ENCODE measurements around the gene FKBP9.
"Not testable (repeated sequence)": the region's sequence is repeated elsewhere in the genome, so short reads cannot be mapped to it uniquely, and the experiment has no call there.

Gene FKBP9, protein sequence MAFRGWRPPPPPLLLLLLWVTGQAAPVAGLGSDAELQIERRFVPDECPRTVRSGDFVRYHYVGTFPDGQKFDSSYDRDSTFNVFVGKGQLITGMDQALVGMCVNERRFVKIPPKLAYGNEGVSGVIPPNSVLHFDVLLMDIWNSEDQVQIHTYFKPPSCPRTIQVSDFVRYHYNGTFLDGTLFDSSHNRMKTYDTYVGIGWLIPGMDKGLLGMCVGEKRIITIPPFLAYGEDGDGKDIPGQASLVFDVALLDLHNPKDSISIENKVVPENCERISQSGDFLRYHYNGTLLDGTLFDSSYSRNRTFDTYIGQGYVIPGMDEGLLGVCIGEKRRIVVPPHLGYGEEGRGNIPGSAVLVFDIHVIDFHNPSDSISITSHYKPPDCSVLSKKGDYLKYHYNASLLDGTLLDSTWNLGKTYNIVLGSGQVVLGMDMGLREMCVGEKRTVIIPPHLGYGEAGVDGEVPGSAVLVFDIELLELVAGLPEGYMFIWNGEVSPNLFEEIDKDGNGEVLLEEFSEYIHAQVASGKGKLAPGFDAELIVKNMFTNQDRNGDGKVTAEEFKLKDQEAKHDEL

DNA sequence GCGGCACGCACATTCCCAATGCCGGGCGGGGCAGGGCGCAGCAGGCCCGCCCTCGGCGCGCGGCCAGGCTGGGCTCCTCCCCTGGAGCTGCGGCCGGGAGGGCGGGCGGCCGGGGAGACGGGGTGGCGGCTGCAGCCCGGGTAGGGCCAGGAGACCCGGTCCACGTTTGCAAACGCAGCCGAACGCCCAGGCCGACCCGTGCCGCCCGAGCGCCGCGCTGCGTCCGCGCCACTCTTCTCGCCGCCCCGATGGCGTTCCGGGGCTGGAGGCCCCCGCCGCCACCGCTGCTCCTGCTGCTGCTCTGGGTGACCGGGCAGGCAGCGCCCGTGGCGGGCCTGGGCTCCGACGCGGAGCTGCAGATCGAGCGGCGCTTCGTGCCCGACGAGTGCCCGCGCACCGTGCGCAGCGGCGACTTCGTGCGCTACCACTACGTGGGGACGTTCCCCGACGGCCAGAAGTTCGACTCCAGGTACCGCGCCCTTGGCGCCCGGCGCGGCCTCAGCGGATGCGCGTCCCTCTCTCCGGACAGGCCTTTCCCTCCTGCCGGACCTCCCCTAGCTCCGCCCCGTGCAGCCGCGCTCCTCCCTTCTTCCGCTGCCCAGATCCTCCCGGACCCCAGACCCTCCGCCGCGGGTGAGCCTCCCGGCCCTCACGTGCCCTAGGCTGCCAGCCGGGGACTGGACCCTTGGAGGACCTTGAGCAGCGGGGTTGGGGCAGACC lies at the start of gene FKBP9:
FKBP9 (plus strand) TSS at position 115 of the 720 bp plus-strand sequence; CDS start at position 249, 134 bp downstream.
- no peak for DNase-seq (ENCODE audit: low spot score)

DNA sequence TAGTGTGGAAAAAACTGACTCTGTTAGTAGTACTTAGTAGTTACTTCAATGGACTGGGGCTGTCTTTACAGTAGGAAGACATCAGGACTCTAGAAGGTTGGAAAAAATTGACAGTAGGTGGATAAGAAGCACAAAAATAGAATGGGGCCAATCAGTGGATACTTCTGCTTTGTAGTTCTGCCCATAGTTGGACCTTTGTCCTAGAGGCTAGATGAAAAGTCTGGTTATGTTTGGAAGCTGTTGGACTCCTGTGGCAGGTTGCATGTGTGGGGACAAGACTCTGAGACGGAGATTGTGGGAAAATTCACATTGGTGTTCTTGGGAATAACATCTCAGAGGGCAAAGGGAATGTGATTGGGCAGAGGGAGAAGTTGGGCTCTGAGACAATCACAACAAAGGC lies 47.0 kb upstream of the FKBP9 start:
- DNase-seq (ENCODE audit: low spot score) = no peak

DNA sequence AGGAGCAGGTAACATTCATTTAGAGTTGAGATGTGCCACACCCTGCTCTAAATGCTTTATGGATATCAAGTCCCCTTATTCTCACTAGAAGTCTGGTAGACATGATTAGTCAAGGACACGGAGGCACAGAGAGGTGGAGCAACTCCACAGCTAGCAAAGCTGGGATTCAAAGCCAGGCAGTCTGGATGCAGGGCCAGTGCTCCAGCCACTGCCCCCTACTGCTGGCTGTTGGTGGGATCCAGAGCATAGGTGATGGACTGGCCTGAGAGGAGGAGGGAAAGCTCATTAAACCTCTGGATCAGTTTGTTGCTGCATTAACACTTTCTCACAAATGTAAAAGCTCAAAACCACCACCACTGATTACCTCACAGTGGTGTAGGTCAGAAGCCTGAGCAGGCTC lies 43.1 kb upstream of the FKBP9 start:
- no peak for DNase-seq (ENCODE audit: low spot score)

DNA sequence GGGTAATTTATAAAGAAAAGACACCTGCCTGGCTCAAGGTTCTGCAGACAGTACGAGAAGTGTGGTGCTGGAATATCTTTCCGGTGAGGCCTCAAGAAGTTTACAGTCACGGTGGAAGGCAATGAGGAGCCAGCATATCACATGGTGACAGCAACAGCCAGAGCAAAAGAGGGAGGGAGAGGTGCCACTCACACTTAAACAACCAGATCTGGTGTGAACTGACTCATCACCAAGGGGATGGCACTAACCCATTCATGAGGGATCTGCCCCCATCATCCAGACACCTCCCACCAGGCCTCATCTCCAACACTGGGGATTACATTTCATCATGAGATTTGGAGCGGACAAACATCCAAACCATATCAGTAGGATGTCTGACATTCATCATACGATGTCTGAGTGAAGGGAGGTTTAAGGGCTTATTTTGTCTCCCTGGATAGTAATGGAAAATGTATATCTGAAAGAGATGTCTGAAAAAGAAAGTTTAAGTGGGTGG lies 42.2 kb upstream of the FKBP9 start:
- no peak for DNase-seq (ENCODE audit: low spot score)

DNA sequence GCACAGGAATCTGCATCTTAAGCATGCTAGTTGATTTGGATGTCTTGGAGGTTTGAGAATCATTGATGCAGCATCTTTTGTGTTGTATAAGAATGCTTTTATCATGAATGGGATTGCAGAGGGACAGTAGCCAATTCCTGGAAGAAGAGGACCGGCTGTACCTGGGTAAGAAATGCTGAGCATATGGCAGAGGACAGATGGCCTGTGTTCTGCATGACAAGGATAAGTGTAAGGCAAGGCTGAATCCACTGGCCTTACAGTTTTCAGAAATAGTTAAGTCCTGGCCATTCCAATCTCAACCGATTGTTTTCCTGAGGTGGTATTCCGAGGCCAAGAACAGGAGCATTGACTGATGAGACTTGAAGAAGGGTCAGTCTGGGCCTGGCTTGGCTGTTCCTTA lies 41.2 kb upstream of the FKBP9 start:
- no peak for DNase-seq (ENCODE audit: low spot score)

DNA sequence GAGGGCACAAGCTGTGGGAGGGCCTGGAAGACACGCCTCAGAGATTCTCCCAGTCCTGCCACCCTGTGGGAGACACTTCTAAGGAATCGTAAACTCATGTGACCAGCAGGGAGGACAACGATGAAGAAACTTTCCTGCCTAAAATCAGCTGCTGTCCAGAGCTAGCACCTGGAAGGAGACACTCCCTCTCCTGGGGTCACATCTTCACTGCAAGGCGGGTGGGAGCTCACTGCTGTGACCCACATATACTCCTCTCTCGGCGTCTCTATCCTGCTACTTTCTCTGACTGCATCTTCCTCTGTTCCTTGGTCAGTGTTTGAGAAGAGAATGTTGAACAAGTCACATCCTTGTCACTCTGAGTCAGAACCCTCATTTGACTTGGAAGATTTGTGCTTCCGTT lies 40.2 kb upstream of the FKBP9 start:
- not testable (repeated sequence) for DNase-seq (ENCODE audit: low spot score)

DNA sequence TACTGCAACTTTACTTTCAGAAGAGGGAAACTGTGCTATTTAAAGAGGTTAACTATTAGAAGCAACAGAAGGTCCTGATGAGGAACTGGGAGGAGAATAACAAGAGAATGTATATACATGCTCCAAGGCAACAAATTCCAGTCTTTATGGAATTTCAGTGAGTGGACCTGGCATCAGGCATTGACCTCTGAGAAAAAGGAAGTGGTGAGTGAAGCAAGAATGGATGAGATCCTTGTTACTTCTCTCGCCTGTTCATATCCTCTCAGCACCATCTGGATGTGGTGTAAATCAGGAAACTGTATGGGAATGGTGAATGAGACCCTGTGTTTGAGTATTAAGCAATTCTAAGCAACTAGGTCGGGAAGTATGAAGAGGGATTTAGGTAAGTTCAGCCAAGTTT lies 35.3 kb upstream of the FKBP9 start:
- no peak for DNase-seq (ENCODE audit: low spot score)

DNA sequence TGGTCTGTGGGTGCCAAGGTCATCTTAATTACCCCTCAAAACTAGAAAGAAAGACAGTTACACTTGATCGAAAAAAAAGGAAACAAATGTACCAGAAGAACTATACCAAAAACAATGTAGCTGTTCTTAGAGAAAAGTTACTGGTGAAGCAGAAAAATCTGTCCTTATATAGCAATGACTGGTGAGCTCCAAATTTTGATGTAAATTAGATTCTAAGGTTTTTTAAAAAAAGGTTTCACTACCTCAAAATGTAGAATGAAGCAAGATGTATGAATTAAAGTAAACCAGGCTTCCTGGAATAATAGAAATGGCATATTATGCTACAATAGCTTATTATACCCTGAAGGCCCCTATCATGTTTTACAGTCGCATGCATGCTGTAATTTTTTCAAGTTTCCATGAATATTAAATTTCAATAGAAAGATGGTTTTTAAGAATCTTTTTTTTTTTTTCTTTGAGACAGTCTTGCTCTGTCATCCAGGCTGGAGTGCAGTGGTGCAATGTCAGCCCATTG lies 28.4 kb upstream of the FKBP9 start:
- DNase-seq (ENCODE audit: low spot score) = no peak

DNA sequence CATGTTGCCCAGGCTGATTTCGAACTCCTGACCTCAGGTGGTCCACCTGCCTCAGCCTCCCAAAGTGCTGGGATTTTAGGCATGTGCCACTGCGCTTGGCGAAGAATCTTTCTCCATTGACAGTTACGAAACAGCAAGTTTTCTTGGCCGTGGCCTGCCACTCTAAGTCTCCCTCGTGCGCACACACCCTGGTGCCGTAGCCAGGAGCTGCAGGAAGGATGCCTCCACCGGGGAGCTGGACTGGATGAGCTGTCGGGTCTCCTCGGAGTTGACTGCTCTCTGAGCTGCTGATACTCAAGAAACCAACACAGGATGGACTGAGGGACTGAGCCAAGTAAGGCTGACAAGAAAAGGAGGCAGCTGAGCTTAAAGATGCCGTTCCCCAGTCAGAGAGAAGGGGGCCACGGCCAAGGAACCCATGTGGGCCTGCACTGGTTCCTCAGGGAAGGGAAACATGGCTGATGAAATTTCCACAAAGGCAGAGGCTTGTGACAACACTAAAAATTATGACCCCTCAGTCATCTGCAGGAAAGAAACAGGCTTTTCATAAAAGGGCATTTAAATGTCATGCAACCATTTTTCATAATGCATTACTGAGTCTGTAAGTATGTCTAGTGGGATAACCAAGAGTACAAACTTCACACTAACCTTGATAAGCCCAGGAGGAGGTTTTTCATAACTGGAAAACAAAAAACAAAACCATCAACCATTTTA lies 27.7 kb upstream of the FKBP9 start:
- no peak for DNase-seq (ENCODE audit: low spot score)

DNA sequence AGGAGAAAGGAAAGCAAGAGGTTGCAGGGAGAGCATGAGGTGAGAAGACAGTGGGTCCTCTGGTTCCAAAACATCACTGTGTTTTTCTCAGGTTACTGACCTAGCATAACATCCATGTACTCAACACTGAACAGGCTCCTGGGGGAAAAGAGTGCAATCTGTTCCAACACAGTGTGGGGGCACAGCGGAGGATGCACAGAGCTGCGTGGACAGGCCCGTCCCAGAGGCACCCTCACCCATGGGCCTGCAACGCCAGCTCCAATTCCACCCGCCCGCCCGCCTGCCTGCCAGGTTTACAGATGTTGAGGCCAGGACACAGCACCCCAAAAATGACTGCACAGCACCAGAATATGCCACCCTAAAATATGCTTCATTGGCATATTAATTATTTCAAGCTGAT lies 26.9 kb upstream of the FKBP9 start:
- no peak for DNase-seq (ENCODE audit: low spot score)

DNA sequence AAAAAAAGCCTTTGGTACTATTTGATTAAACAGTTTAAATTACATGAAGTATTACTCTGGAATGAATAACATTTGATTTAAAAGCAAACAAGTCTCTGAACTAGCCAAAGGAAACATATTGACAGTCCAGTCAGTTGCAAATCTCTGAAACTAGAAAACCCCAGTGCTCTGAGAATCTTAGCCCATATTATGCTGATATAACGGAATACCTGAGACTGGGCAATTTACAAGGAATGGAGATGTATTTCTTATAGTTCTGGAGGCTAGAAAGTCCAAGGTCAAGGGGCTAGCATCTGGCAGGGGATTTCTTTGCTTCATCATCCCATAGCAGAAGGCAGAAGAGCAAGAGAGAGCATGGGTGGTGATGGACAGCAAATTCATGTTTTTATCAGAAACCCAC lies 21.7 kb upstream of the FKBP9 start:
- DNase-seq (ENCODE audit: low spot score) = no peak

DNA sequence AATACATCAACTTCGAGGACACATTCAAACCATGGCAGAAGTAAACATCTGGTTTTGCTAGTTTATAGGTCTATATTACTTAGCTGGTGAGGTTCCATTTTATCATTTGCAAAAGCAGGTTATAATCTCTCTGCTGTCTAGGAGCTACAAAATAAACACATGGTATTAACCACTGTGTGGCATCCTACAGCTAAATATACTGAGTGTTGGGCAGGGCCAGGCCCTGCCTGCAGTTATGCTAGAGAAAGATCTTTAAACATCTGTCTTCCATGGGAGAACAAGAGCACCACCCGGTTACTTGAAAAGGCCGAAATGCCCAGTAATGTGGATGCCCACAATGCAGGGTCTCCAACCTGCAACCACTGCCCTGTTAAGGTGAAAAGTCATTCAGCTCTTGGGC lies 20.6 kb upstream of the FKBP9 start:
- DNase-seq (ENCODE audit: low spot score) = no peak

DNA sequence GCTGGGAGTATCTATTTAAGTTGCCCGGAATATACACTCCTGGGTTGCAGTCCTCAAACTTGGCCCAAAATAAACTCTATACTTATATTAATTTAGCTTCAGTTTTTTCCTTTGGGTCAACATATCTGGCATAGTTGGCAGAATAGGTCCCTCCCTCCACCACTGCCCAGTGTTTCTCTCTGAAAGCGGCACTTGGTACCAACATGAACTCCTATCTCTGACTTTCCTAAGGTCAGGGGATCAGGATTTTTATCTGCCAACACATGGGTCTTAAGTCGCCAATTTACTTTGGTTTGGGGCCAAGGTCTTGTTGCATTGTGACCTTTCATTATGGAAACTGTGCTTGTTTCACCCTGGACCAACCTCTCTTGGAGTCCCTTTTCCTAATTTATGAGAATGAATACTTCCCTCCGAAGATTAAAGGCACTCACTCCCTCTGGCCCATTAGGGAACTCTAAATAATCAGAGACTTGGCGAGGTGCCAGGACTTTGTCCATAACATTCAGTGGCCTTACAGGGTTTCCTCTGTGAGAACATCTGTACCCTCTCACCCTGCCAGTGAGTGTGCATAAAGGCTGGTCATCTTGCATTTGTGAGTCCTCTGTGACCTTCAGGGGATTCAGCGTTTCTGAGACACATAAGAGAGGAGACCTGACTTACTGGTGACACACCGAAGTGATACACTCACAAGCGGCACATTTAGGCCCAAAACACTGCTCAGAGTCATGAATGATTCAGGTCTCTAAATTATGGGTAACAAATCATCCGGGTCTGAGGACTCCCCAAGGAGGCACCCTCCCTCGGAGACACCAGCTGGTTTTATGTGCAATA lies 19.7 kb upstream of the FKBP9 start:
- no peak for DNase-seq (ENCODE audit: low spot score)

DNA sequence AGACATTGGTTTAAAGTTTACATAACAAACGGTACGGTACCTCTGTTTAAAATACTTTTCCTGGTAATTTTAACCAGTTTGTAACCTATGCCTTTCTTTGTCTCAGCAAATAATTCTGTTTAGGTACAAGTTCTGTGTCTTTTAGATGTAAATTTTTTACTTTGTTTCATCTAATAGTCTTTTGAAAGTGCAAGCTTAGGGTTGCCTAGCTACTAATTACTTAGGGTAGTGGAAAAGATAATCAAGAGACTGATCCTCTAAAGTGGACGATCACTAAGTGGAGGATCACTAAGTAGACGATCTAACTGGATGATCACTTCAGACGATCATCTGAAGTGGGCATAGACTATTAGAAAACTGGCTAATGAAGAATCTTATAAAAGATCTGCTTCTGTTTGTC lies 16.1 kb upstream of the FKBP9 start:
- no peak for DNase-seq (ENCODE audit: low spot score)

DNA sequence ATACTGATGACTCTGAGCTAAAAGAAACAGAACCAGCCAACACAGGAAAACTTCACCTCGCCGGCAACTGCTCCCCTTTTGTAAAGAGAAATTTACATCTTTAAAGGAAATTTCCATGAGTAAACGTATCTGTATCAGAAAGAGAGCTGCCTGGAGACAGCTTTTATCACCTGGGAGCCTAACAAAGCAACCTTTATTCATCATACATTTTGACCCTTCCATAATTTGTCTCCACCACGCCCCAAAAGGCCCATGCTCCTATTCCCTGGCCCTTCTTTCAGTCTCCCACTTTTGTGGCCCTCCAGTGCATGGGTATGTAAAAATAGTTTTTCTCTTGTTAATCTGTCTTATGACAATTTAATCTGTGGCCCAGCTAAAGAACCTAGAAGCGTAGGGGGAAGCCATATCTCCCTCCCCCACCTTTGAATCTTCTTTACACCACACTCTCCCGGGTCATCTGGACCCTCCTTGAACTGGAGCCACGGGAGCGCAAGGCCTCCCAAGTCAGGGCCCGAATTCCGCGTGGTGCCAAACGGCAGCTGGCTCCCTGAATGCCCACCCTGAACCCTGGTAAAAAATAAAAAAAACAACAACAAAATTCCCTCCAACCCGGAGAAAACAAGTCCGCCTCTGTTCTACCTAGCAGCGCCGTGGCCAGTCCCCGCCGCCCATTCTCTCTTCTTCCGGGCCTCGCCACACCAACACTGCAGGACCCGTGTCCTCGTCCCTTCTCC lies 15.4 kb upstream of the FKBP9 start:
- DNase-seq (ENCODE audit: low spot score) = no peak

DNA sequence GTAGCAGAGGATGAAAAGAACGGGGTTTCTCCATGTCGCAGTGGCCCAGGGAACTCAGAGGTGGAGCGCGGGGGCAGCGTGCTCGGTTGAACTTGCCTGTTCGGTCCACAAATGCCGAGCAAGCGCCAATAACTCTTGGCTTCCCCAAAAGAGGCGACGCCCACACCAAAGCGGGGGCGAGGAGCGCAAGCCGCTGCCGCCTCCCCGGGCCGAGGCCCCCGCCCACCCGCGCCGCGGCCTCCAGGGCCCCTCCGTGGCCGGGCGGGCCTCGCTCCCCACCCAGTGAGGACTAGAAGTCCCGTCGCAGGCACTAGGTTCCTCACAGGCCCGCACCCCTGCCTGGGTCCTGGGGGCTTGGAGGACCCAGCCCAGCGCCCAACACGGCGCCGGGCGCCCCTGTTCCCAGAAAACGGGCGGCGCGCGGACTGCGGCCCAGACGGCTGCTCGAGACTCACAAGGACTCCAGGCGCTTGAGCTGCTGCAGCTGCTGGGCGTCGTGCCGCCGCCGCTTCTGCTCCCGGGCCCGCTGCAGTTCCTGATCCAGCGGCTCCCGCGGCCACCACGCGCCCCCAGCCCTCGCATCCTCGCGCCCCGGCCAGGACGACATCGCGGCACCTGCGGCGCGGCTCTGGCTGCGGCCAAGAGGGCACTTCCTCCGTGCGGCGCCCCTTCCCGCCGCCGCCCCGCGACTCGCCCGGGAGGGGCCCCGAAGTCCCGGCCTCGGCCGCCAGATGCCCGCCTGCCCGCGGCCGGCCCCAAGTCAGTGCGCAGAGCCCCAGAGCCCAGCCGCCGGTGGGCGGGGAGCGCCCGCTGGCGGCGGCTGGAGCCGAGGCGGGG lies 14.6 kb upstream of the FKBP9 start:
- peak; percentile 64 for DNase-seq (ENCODE audit: low spot score)

DNA sequence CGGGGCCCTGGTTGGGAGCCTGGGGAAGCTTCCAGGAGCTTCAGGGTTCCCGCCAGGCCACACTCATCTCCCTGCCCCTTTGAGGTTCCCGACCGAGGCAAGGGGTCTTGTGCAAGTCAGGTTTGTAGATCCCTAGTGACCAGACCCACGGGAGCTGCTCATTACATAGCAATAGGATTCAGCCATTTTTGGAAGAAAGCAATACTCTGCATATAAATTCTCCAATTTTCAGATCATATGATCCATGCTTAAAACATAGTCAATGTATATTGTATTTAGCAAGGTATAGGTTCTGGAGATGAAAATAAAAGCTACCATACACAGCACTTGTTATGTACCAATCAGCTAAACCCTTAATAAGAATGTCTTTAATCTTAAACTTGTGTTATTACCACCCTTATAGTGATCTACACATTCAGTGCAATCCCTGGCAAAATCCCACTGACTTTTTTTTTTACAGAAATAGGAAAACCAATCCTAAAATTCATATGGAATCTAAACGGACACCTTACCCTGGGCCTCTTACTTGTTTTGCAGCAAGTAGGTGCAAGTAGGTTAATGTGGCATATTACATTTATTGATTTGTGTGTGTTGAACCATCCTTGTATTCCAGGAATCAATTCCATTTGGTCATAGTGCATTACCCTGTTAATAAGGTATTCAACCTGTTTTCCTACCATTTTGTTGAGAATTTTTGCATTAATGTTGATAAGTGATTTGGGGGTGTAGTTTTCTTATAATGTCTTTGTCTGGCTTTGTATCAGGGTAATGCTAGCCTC lies 13.8 kb upstream of the FKBP9 start:
- DNase-seq (ENCODE audit: low spot score) = no peak

DNA sequence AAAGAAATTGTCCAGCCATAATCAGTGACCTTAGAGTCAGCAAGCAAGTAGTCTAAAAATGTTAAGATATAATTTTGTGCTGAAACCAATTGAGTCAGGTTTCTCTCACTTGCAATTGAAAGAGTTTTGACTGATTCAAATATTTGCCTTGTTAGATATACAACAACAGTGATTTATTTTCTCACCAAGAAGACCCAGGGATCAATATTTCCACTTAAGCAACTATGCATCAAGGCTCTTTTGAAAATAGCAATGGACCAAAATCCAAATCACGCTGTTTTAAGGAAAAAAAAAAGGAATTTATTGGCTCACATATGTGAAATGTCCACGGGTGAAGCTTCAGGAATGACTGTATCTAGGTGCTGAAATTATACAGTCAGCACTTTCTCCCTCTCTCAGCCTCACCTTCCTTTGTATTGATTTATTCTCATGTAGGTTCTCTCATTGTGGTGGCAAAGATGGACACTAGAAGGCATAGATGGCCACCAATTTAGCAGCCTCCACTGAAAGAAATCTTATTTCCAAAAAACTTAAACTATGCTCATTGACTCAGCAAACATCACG lies 9.7 kb upstream of the FKBP9 start:
- no peak for DNase-seq (ENCODE audit: low spot score)

DNA sequence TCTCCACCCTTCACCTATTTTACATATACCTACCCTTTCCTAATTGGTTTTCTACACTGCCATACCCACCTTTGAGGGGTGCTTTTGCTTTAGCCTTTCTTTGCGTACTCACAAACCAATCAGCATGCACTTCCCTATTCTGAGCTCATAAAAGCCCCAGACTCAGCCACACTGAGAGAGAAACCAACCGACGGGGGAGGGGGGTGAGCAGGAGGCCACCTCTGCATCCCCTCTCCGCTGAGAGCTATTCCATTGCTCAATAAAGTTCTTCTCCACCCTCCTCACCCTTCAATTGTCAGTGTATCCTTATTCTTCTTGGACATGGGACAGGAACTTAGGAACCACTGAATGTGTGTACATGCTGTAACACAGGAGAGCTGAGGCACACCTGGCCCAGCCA lies 9.0 kb upstream of the FKBP9 start:
- no peak for DNase-seq (ENCODE audit: low spot score)
